Kidney (tissue), 14 donors: ENCODE results near the gene WWC1. TPM values are rescaled to one million over a fixed set of nuclear protein-coding genes. Genes with fewer than 3 reads are reported as not detected.

Experiments
- DNase-seq, 5 donors: peaks; one replicate each; pipeline ENCODE4 v3.0.0-alpha.2; 2013 to 2020
- FAIRE-seq: peaks from 2 replicates; lab custom pipeline; 2012; peaks lifted over from hg19 to GRCh38; lab: Jason Lieb, UNC
- H3K27ac ChIP-seq, 2 donors: one replicate each; pipeline ENCODE4 v1.7.0; 2013; ENCODE audit warnings: low read depth in 2 of 2, low read length in 2 of 2, inconsistent platforms in 1 of 2
- H3K27me3 ChIP-seq: one replicate; pipeline ENCODE4 v1.7.1; 2013; ENCODE audit warnings: low read length, inconsistent platforms; ENCODE audit not compliant: control insufficient read depth, insufficient read depth
- H3K36me3 ChIP-seq, 3 donors: one replicate each; pipeline versions ENCODE4 v1.7.0 to v1.7.1; 2013; ENCODE audit warnings: low read length in 3 of 3, control low read depth in 1 of 3, inconsistent platforms in 1 of 3; ENCODE audit not compliant: insufficient read depth in 3 of 3, control insufficient read depth in 2 of 3
- H3K4me1 ChIP-seq, 3 donors: one replicate each; pipeline versions ENCODE4 v1.7.0 to v1.7.1; 2013; ENCODE audit warnings: low read length in 3 of 3, inconsistent platforms in 1 of 3, low read depth in 1 of 3; ENCODE audit not compliant: control insufficient read depth in 2 of 3, insufficient read depth in 2 of 3
- H3K4me3 ChIP-seq, 3 donors: one replicate each; pipeline versions ENCODE4 v1.7.0 to v1.8.1; 2013; ENCODE audit warnings: low read length in 3 of 3, control low read depth in 1 of 3, inconsistent platforms in 1 of 3
- H3K9ac ChIP-seq, 3 donors: one replicate each; pipeline versions ENCODE4 v1.7.0 to v1.7.1; 2013; ENCODE audit warnings: low read length in 3 of 3, control low read depth in 1 of 3, inconsistent platforms in 1 of 3
- H3K9me3 ChIP-seq, 3 donors: one replicate each; pipeline versions ENCODE4 v1.7.0 to v1.7.1; 2013; ENCODE audit warnings: low read length in 3 of 3, control low read depth in 1 of 3, inconsistent platforms in 1 of 3; ENCODE audit not compliant: control insufficient read depth in 2 of 3, insufficient read depth in 1 of 3
- CTCF ChIP-seq: IDR thresholded peaks from 3 replicates; pipeline ENCODE4 v1.5.1; 2012; ENCODE audit warnings: mild to moderate bottlenecking, moderate library complexity, borderline replicate concordance; ENCODE audit not compliant: insufficient read depth; ENCODE audit errors: extremely low read depth
- intact Hi-C: fragments of 100-400 bp; cut with DNase I; formaldehyde crosslinking; loops from one replicate; pipeline ENCODE4 v1.11.1; 2022
- polyA plus RNA-seq: library from polyadenylated mRNA; stranded (reverse); fragments of 350-450 nt; fragmentation: Illumina TruSeq; extraction: RNeasy Lipid Tissue Mini Kit (QIAGEN cat#74804); gene quantifications from one replicate; pipeline ENCODE4 v1.2.3, GENCODE V29; 2014; ENCODE audit warnings: low read depth, low replicate concordance; ENCODE audit not compliant: insufficient read depth
- total RNA-seq: library from RNA; stranded (reverse); fragmentation: NEBNext Ultra II Directional; extraction: Animal tissue kit (Norgen Biotek cat#: 25700); gene quantifications from one replicate; pipeline ENCODE4 v1.2.1, GENCODE V29; 2021
- donor health status: control.
- donor health status: control.
- donor health status: control.
- donor health status: control.
- donor health status: control.
- donor health status: DM: yes; HTN: yes; CAD: no.
- donor health status: Normal renal cell carcinoma (clear cell type).

WWC1 gene
- total and polyA plus RNA-seq, 2 donors from 2014 or later = 74.4 to 174 TPM

DNA sequence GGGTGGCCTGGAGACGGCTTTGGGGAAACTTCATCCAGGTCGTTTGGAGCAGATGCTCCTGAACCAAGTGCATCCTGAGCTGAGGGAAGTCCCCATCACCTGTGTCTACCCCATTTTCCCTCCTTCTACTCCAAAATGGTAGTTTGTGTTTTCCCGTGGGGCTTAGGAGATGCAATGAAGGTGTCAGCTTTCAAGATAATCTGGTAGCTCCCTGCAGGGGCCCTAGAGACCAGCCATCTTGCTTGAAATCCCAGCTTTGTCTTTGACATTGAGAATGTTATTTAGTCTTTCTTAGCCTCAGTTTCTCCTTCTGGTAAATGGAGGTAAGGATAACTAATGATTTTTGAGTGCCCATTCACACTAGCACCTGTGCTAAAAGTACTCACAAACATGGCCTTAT is 77.4 kb downstream of the WWC1 start:
- Histone ChIP-seq H3K9ac (no peak overlapping the region), H3K4me1 (peaks cover 0 to 24% (median 9%) of the 10 kb centered on the region in 3 donors), H3K27ac (no peak overlapping the region), H3K9me3 (no peaks in the 10 kb centered on the region), H3K36me3 (peaks cover 0 to 9% (median 3%) of the 10 kb centered on the region in 3 donors), H3K27me3 (no peaks in the 10 kb centered on the region), H3K4me3 (no peak overlapping the region)
- TF ChIP-seq CTCF = no peak
- intact Hi-C loops = no loop called here
- DNase-seq (no peak), FAIRE-seq (no peak)

DNA sequence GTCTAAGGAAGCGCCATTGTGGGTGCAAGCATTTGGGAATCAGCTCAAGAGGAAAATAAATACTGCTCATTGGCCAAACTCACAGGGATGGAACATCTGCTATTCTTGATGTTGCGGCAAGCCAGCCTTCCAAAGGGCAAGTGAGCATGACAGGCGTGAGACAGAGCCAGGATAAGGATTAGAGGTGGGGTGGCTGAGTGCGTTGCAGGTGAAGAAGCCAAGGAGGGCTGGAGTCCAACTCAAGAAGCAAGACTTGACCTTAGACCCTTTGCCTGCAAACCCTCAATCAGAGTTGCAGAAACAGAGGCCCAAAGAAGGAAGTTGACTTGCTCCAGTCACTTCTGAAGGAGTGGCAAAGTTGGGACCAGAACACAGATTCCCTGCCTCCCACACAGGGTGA is 79.4 kb downstream of the WWC1 start:
- DNase-seq (no peak), FAIRE-seq (no peak)
- Histone ChIP-seq H3K27ac (no peak overlapping the region), H3K9me3 (no peaks in the 10 kb centered on the region), H3K9ac (no peak overlapping the region), H3K4me3 (no peak overlapping the region), H3K36me3 (peaks cover 0 to 9% (median 5%) of the 10 kb centered on the region in 3 donors), H3K4me1 (peaks cover 0 to 10% (median 6%) of the 10 kb centered on the region in 3 donors), H3K27me3 (no peaks in the 10 kb centered on the region)
- intact Hi-C loops = no loop called here
- no peak for TF ChIP-seq CTCF

DNA sequence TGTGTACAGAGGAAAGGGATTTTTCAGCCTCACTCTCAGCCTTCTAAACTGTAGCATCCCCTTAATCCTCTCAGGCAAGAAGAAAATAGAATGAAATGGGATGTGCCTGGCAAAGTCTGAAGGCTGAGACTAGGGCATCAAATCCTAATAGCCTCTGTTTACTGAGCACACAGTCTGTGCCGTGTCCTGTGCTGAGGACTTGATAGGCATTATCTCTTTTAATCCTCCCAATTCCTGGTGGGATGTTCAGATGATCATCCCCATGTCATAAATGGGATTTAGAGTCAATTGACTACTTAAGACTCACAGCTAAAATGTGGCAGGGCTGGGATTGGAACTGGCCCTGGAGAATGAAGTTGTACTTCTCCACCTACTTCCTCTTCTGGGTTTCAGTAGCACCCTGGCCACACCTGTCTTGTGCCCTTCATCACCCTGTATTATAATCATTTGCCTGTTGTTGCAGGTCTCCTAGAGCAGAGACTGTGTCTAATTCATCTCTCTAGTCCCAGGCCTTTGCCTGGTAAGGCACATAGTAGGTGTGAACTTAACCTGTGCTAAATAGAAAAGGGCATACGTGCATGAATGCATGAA is 81.0 kb downstream of the WWC1 start:
- no peak for TF ChIP-seq CTCF
- H3K9me3 ChIP-seq = no peaks in the 10 kb centered on the region
- no peak for DNase-seq
- FAIRE-seq = no peak
- peaks cover 0 to 4% (median 0%) of the 10 kb centered on the region in 3 donors for H3K4me1 ChIP-seq
- intact Hi-C loops = no loop called here
- no peak overlapping the region for H3K9ac ChIP-seq
- no peaks in the 10 kb centered on the region for H3K27me3 ChIP-seq
- H3K4me3 ChIP-seq = no peak overlapping the region
- H3K27ac ChIP-seq = no peak overlapping the region
- peaks cover 0 to 12% (median 5%) of the 10 kb centered on the region in 3 donors for H3K36me3 ChIP-seq
